ENCODE results near the gene TRIO.
A peak's percentile ranks its signal among the peaks of the same experiment; 100 is the strongest.

TRIO gene

DNA sequence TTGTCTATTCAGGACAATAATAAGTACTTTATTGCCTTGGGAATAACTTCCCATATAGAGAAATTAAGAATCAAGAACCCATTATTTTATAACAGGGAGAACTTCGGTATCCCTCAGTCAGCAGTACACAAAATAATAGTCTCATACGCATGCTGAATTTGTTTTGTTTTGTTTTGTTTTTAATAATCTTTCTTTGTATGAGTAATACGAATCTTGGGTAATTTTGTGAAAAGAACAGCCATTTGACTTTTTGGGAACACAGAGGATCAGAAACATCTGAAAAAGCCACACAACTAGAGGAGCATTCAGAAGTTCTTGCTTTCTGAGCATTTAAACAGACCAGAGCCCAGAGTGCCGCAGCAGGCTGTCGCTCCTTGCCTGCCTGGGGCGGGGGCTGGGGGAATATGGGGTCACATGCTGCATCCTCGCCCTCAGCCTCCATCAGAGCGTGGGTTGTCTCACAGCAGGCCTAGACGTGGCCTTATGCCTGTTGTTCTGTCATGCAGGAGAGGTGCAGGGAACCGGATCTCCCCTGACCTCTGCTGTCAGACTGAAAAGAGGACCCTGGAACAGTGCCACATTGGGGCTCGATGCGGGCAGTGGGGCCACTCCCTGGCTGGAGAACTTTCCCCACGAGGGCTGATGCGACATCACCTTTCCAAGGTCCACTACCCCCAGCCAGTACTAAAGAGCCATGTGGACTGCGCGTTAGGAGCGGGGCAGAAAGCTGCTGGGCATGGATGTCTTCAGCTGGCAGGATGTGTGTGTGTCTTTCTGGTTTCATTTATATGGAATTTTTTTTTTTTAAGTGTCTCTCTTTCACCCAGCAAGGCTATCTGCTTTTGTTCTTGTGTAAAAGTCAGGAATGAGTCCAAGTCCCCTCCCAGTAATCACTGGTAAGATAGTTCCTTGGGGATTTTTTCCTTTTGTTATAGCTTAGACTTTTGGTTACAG is 305.1 kb downstream of the TRIO start:
- H4K5ac ChIP-seq (ENCODE audit: low read length) = no peak overlapping the region
- no peak overlapping the region for H3K4me3 ChIP-seq (ENCODE audit: low read length)
- H3K9ac ChIP-seq (ENCODE audit: low read length) = no peak overlapping the region
- no peak overlapping the region for H3K23ac ChIP-seq (ENCODE audit: low read length)
- no peak overlapping the region for H3K56ac ChIP-seq (ENCODE audit: low read length)
- H3K4me2 ChIP-seq (ENCODE audit: low read length) = no peak overlapping the region
- H2BK15ac ChIP-seq (replicated peaks; ENCODE audit: low read depth) = no peak overlapping the region
- no CpG with 5 or more reads among the region's 17 CpGs for WGBS (ENCODE audit: extremely low coverage, insufficient coverage, low lambda C conversion rate)
- no peak overlapping the region for H3K4ac ChIP-seq (ENCODE audit: low read depth, low read length)
- no peaks in the 10 kb centered on the region for H3K79me2 ChIP-seq (ENCODE audit: control insufficient read depth, insufficient read depth, low read length)
- H4K8ac ChIP-seq (ENCODE audit: low read depth, low read length) = no peak overlapping the region
- H3K36me3 ChIP-seq (ENCODE audit: control insufficient read depth, insufficient read depth, low read length) = no peaks in the 10 kb centered on the region
- H2BK120ac ChIP-seq (ENCODE audit: low read depth, low read length) = no peak overlapping the region
- H2AK5ac ChIP-seq (ENCODE audit: low read length) = no peak overlapping the region
- H3K18ac ChIP-seq (ENCODE audit: low read length) = no peak overlapping the region
- DNase-seq = no peak
- H3K4me1 ChIP-seq (ENCODE audit: control insufficient read depth, low read depth, low read length) = peaks cover 2% of the 10 kb centered on the region
- H2BK5ac ChIP-seq (ENCODE audit: low read length) = no peak overlapping the region
- no peak overlapping the region for H3K27ac ChIP-seq (ENCODE audit: low read depth, low read length)
- no peaks in the 10 kb centered on the region for H3K27me3 ChIP-seq (ENCODE audit: insufficient read depth, low read length, poor library complexity)
- peaks cover 2% of the 10 kb centered on the region for H3K79me1 ChIP-seq (ENCODE audit: low read length)

DNA sequence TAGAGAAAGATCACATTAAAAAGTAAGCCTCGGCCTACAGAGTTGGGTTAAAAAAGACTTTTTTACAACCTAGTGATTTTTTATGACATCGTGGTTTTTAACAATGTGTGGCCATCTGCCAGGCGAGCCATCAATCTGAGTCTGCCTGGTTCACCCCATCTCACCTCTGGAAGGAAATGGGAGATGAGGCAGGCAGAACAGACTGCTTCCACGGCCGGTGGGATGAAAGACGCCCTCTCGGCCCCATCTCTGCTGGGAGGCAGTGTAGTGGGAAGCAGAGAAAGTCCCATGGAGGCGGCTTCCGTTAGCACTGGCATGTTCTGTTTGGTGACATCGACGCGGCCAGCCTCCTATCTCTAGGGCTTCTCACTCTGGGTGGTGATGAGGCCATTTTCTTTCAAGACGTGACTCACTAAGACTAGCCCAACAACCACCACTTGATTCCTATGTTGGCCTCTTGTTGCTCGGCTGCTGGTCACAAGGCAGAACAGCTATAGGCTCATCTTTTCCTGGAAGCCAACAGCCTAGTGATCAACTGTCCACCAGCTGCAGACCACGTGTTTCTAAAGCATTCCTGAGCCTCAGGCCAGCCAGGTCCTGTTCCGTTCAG is 306.0 kb downstream of the TRIO start:
- Histone ChIP-seq H4K8ac (ENCODE audit: low read depth, low read length) (no peak overlapping the region), H3K4me1 (ENCODE audit: control insufficient read depth, low read depth, low read length) (peaks cover 2% of the 10 kb centered on the region), H3K27me3 (ENCODE audit: insufficient read depth, low read length, poor library complexity) (no peaks in the 10 kb centered on the region), H2BK5ac (ENCODE audit: low read length) (no peak overlapping the region), H3K23ac (ENCODE audit: low read length) (no peak overlapping the region), H3K79me2 (ENCODE audit: control insufficient read depth, insufficient read depth, low read length) (no peaks in the 10 kb centered on the region), H3K56ac (ENCODE audit: low read length) (no peak overlapping the region), H3K27ac (ENCODE audit: low read depth, low read length) (no peak overlapping the region), H3K18ac (ENCODE audit: low read length) (no peak overlapping the region), H3K4me2 (ENCODE audit: low read length) (no peak overlapping the region), H3K36me3 (ENCODE audit: control insufficient read depth, insufficient read depth, low read length) (peaks cover 2% of the 10 kb centered on the region), H3K9ac (ENCODE audit: low read length) (no peak overlapping the region), H4K5ac (ENCODE audit: low read length) (no peak overlapping the region), H2BK120ac (ENCODE audit: low read depth, low read length) (no peak overlapping the region), H2AK5ac (ENCODE audit: low read length) (no peak overlapping the region), H3K4ac (ENCODE audit: low read depth, low read length) (no peak overlapping the region), H2BK15ac (replicated peaks; ENCODE audit: low read depth) (no peak overlapping the region), H3K79me1 (ENCODE audit: low read length) (peaks cover 4% of the 10 kb centered on the region), H3K4me3 (ENCODE audit: low read length) (no peak overlapping the region)
- peak; percentile 58 for DNase-seq
- WGBS (ENCODE audit: extremely low coverage, insufficient coverage, low lambda C conversion rate) = no CpG with 5 or more reads among the region's 16 CpGs

DNA sequence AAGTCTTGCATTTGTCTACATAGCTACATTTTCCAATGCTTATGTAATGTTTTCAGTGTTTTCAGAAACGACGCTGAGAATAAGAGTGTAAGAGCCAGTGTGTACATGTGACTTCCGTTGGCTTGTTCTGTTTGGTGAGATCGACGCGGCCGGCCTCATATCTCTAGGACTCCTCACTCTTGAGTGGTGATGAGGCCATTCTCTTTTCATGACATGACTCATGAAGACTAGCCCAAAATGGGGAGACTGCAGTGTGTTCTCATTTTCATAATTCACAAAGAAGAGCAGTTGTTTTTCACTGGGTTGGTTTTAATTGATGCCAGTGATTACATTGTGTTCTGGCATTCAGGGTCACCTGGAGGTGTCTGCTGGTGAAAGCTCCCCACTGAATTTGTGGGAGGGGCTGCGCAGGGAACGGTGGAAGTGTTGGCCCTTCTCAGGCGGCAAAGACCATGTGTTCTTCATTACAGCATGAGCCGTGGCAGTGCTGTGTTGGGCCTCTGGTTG is 306.9 kb downstream of the TRIO start:
- no peak overlapping the region for H3K4me3 ChIP-seq (ENCODE audit: low read length)
- H3K4me1 ChIP-seq (ENCODE audit: control insufficient read depth, low read depth, low read length) = peaks cover 2% of the 10 kb centered on the region
- H3K36me3 ChIP-seq (ENCODE audit: control insufficient read depth, insufficient read depth, low read length) = peaks cover 2% of the 10 kb centered on the region
- H4K5ac ChIP-seq (ENCODE audit: low read length) = no peak overlapping the region
- H3K56ac ChIP-seq (ENCODE audit: low read length) = no peak overlapping the region
- H3K4me2 ChIP-seq (ENCODE audit: low read length) = no peak overlapping the region
- no CpG with 5 or more reads among the region's 11 CpGs for WGBS (ENCODE audit: extremely low coverage, insufficient coverage, low lambda C conversion rate)
- H2BK15ac ChIP-seq (replicated peaks; ENCODE audit: low read depth) = no peak overlapping the region
- H2AK5ac ChIP-seq (ENCODE audit: low read length) = no peak overlapping the region
- no peak overlapping the region for H3K27ac ChIP-seq (ENCODE audit: low read depth, low read length)
- H3K27me3 ChIP-seq (ENCODE audit: insufficient read depth, low read length, poor library complexity) = no peaks in the 10 kb centered on the region
- DNase-seq = no peak
- H2BK5ac ChIP-seq (ENCODE audit: low read length) = no peak overlapping the region
- no peak overlapping the region for H3K4ac ChIP-seq (ENCODE audit: low read depth, low read length)
- H4K8ac ChIP-seq (ENCODE audit: low read depth, low read length) = no peak overlapping the region
- no peak overlapping the region for H3K18ac ChIP-seq (ENCODE audit: low read length)
- H3K79me2 ChIP-seq (ENCODE audit: control insufficient read depth, insufficient read depth, low read length) = no peaks in the 10 kb centered on the region
- no peak overlapping the region for H3K23ac ChIP-seq (ENCODE audit: low read length)
- no peak overlapping the region for H2BK120ac ChIP-seq (ENCODE audit: low read depth, low read length)
- peaks cover 7% of the 10 kb centered on the region for H3K79me1 ChIP-seq (ENCODE audit: low read length)
- no peak overlapping the region for H3K9ac ChIP-seq (ENCODE audit: low read length)

DNA sequence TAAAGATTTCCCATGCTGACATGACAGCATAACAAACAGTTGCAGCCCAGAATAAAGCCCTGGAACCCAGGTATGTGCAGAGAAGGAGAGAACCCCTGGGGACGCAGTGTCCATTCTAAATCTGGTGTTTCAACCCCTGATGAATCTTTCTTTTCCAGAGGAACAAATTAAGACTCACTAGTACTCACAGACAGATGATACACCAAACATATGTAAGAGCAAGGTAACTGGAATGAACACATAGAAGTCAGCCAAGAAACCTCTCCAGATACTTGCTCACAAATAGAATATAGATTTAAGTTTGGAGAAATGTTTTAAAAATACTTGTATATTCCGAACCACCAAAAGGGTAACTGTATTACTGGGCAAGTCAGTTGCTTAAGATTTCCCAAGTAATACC is 307.6 kb downstream of the TRIO start:
- Histone ChIP-seq H3K18ac (ENCODE audit: low read length) (no peak overlapping the region), H3K27ac (ENCODE audit: low read depth, low read length) (no peak overlapping the region), H2BK15ac (replicated peaks; ENCODE audit: low read depth) (no peak overlapping the region)

DNA sequence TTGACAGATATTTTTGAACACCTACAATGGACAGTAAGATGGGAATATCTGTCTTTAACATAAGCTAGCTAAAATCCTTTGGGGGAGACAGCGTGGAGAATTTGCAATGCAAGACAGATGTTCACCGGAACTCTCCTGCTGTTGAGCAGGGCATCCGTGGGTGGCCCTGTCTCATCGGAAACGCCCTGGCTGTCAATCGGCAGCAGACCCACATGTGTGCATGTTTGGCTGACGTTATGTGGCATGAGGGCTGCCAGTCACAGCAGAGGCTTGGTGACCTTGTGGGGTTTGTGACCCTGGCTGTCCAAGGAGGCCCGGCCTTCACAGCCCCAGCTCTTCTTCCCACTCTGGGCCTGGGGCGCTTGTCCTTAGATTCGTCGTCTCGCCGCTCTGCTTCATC is 308.7 kb downstream of the TRIO start:
- H3K9ac ChIP-seq (ENCODE audit: low read length) = no peak overlapping the region
- no peak overlapping the region for H3K4ac ChIP-seq (ENCODE audit: low read depth, low read length)
- no peak overlapping the region for H3K56ac ChIP-seq (ENCODE audit: low read length)
- WGBS (ENCODE audit: extremely low coverage, insufficient coverage, low lambda C conversion rate) = no CpG with 5 or more reads among the region's 13 CpGs
- H4K8ac ChIP-seq (ENCODE audit: low read depth, low read length) = no peak overlapping the region
- no peak for DNase-seq
- no peak overlapping the region for H3K18ac ChIP-seq (ENCODE audit: low read length)
- H2BK120ac ChIP-seq (ENCODE audit: low read depth, low read length) = no peak overlapping the region
- no peaks in the 10 kb centered on the region for H3K79me2 ChIP-seq (ENCODE audit: control insufficient read depth, insufficient read depth, low read length)
- no peak overlapping the region for H4K5ac ChIP-seq (ENCODE audit: low read length)
- no peaks in the 10 kb centered on the region for H3K4me1 ChIP-seq (ENCODE audit: control insufficient read depth, low read depth, low read length)
- no peak overlapping the region for H3K27ac ChIP-seq (ENCODE audit: low read depth, low read length)
- no peak overlapping the region for H2AK5ac ChIP-seq (ENCODE audit: low read length)
- H2BK5ac ChIP-seq (ENCODE audit: low read length) = no peak overlapping the region
- H3K79me1 ChIP-seq (ENCODE audit: low read length) = peaks cover 5% of the 10 kb centered on the region
- H3K4me3 ChIP-seq (ENCODE audit: low read length) = no peak overlapping the region
- no peaks in the 10 kb centered on the region for H3K27me3 ChIP-seq (ENCODE audit: insufficient read depth, low read length, poor library complexity)
- H3K36me3 ChIP-seq (ENCODE audit: control insufficient read depth, insufficient read depth, low read length) = peaks cover 2% of the 10 kb centered on the region
- no peak overlapping the region for H3K4me2 ChIP-seq (ENCODE audit: low read length)
- no peak overlapping the region for H2BK15ac ChIP-seq (replicated peaks; ENCODE audit: low read depth)
- H3K23ac ChIP-seq (ENCODE audit: low read length) = no peak overlapping the region

More for the DNA sequence above, 307.6 kb downstream of the TRIO start:
- H3K4me3 ChIP-seq (ENCODE audit: low read length) = no peak overlapping the region
- H3K4me2 ChIP-seq (ENCODE audit: low read length) = no peak overlapping the region
- no peak for DNase-seq
- H3K9ac ChIP-seq (ENCODE audit: low read length) = no peak overlapping the region
- H4K8ac ChIP-seq (ENCODE audit: low read depth, low read length) = no peak overlapping the region
- H2BK5ac ChIP-seq (ENCODE audit: low read length) = no peak overlapping the region
- peaks cover 2% of the 10 kb centered on the region for H3K36me3 ChIP-seq (ENCODE audit: control insufficient read depth, insufficient read depth, low read length)
- WGBS (ENCODE audit: extremely low coverage, insufficient coverage, low lambda C conversion rate) = no CpG with 5 or more reads among the region's 2 CpGs
- H4K5ac ChIP-seq (ENCODE audit: low read length) = no peak overlapping the region
- H2BK120ac ChIP-seq (ENCODE audit: low read depth, low read length) = no peak overlapping the region
- no peak overlapping the region for H3K56ac ChIP-seq (ENCODE audit: low read length)
- H3K4ac ChIP-seq (ENCODE audit: low read depth, low read length) = no peak overlapping the region
- peaks cover 1% of the 10 kb centered on the region for H3K4me1 ChIP-seq (ENCODE audit: control insufficient read depth, low read depth, low read length)
- no peak overlapping the region for H2AK5ac ChIP-seq (ENCODE audit: low read length)
- no peak overlapping the region for H3K23ac ChIP-seq (ENCODE audit: low read length)
- H3K27me3 ChIP-seq (ENCODE audit: insufficient read depth, low read length, poor library complexity) = no peaks in the 10 kb centered on the region
- H3K79me2 ChIP-seq (ENCODE audit: control insufficient read depth, insufficient read depth, low read length) = no peaks in the 10 kb centered on the region
- peaks cover 7% of the 10 kb centered on the region for H3K79me1 ChIP-seq (ENCODE audit: low read length)
